K562 (cell line): ENCODE data around the gene PLA1A. TPM values are rescaled to one million over a fixed set of nuclear protein-coding genes. Genes with fewer than 3 reads are reported as not detected.
"Not testable (repeated sequence)": the region's sequence is repeated elsewhere in the genome, so short reads cannot be mapped to it uniquely, and the experiment has no call there.

Experiments
- ATAC-seq: fragments of 200-7000 bp; cut with Tn5 transposase; 3 replicates; pipeline ENCODE4 v1.9.1; 2020; ENCODE audit warnings: moderate library complexity
- BruUV-seq: library from RNA; stranded (reverse); fragments of 400-500 nt; replicated peaks from 2 replicates; lab custom pipeline; 2021; lab: Mats Ljungman, UMichigan
- CTCF ChIA-PET: fragments of 300-600 bp; formaldehyde crosslinking; extraction: SDS; loops from one replicate; lab custom pipeline; 2021; ENCODE audit warnings: low intra/inter-chr PET ratio; lab: Yijun Ruan, JAX
- POLR2A ChIA-PET: fragments of 300-600, 350-650 bp; sonication (Branson Sonifier 250); formaldehyde crosslinking; extraction: SDS; loops from one replicate; lab custom pipeline; 2021; ENCODE audit warnings: antibody characterized with exemption, inconsistent platforms; lab: Yijun Ruan, JAX
- DNase-seq, 4 experiments: peaks; one replicate each; pipeline versions ENCODE4 v3.0.0 to v3.0.0-alpha.2; 2011 to 2018; ENCODE audit warnings: low spot score in 3 of 4, mixed read lengths in 3 of 4; ENCODE audit errors: extremely low read depth in 1 of 4
- FAIRE-seq: peaks from 2 replicates; lab custom pipeline; 2011; peaks lifted over from hg19 to GRCh38; lab: Jason Lieb, UNC
- H2AFZ ChIP-seq: 2 replicates; pipeline ENCODE4 v1.6.0; 2011; ENCODE audit warnings: low read depth, low read length, control low read depth, inconsistent platforms
- H3K27ac ChIP-seq: fragments of 200-600 bp; 3 replicates; pipeline ENCODE4 v1.8.0; 2011; ENCODE audit warnings: low read depth, mild to moderate bottlenecking, control low read depth, inconsistent platforms, low read length, moderate library complexity, mixed read lengths; ENCODE audit errors: extremely low read depth
- H3K27me3 ChIP-seq, 2 experiments: fragments of 300-600 bp in 1 of 2; 2 replicates in 1 of 2; 3 replicates in 1 of 2; pipeline versions ENCODE4 v1.6.0 to v1.8.0; 2011; ENCODE audit warnings: inconsistent platforms in 2 of 2, low read length in 2 of 2, mild to moderate bottlenecking in 1 of 2, mixed read lengths in 1 of 2, moderate library complexity in 1 of 2; ENCODE audit not compliant: control insufficient read depth in 2 of 2, insufficient read depth in 2 of 2
- H3K36me3 ChIP-seq: fragments of 300-600 bp; 3 replicates; pipeline ENCODE4 v1.8.0; 2011; ENCODE audit warnings: mild to moderate bottlenecking, low read length, inconsistent platforms; ENCODE audit not compliant: control insufficient read depth, insufficient read depth
- H3K4me1 ChIP-seq, 2 experiments: fragments of 200-600 bp in 1 of 2; replicated peaks in 1 of 2; 2 replicates in 1 of 2; 3 replicates in 1 of 2; pipeline versions ENCODE4 v1.5.1 to v1.8.0; 2011; ENCODE audit warnings: inconsistent platforms in 2 of 2, low read length in 2 of 2, mild to moderate bottlenecking in 1 of 2, mixed read lengths in 1 of 2, moderate library complexity in 1 of 2; ENCODE audit not compliant: control insufficient read depth in 2 of 2, insufficient read depth in 2 of 2
- H3K4me2 ChIP-seq: 2 replicates; pipeline ENCODE4 v1.6.1; 2011; ENCODE audit warnings: low read length, control low read depth, inconsistent platforms, mixed read lengths; ENCODE audit not compliant: insufficient read depth
- H3K4me3 ChIP-seq: fragments of 200-600 bp; sonication (generic), shearing (Covaris generic); 2 replicates; pipeline ENCODE4 v1.5.1; 2016; ENCODE audit warnings: control low read depth, inconsistent platforms
- H3K79me2 ChIP-seq: fragments of 200-600 bp; 3 replicates; pipeline ENCODE4 v1.8.0; 2011; ENCODE audit warnings: low read length, inconsistent platforms; ENCODE audit not compliant: control insufficient read depth, insufficient read depth
- H3K9ac ChIP-seq, 2 experiments: 2 replicates each; pipeline versions ENCODE4 v1.6.0 to v1.6.1; 2011; ENCODE audit warnings: low read depth in 2 of 2, low read length in 2 of 2, control low read depth in 1 of 2, inconsistent platforms in 1 of 2, mild to moderate bottlenecking in 1 of 2, mixed read lengths in 1 of 2; ENCODE audit not compliant: insufficient read depth in 1 of 2
- H3K9me1 ChIP-seq: one replicate; pipeline ENCODE4 v1.6.0; 2011; ENCODE audit warnings: inconsistent platforms, mild to moderate bottlenecking, low read length, moderate library complexity; ENCODE audit not compliant: control insufficient read depth, insufficient read depth
- H3K9me3 ChIP-seq: replicated peaks from 2 replicates; pipeline ENCODE4 v1.5.1; 2011; ENCODE audit warnings: low read depth, low read length, inconsistent platforms; ENCODE audit not compliant: control insufficient read depth, insufficient read depth
- H4K20me1 ChIP-seq: replicated peaks from 2 replicates; pipeline ENCODE4 v1.6.1; 2011; ENCODE audit warnings: low read length, inconsistent platforms, mixed read lengths; ENCODE audit not compliant: control insufficient read depth, insufficient read depth
- BCLAF1 ChIP-seq, 2 experiments: fragments of 450-650 bp in 1 of 2; IDR thresholded peaks; 2 replicates each; pipeline ENCODE4 v1.6.1; 2011 to 2017; ENCODE audit warnings: low read depth in 2 of 2, antibody characterized with exemption in 1 of 2, borderline replicate concordance in 1 of 2, low read length in 1 of 2, mild to moderate bottlenecking in 1 of 2, mixed read lengths in 1 of 2; ENCODE audit not compliant: control insufficient read depth in 1 of 2
- RFX1 ChIP-seq: fragments of 450-650 bp; IDR thresholded peaks from 2 replicates; pipeline ENCODE4 v1.6.1; 2016; ENCODE audit warnings: mild to moderate bottlenecking, moderate library complexity
- WGBS: fragments of 100-300 bp; shearing (Covaris generic); methylation state at CpG from one replicate; pipeline ENCODE4 v1.1.6; 2016; ENCODE audit warnings: low coverage, mixed read lengths; ENCODE audit not compliant: insufficient coverage; ENCODE audit errors: missing lambda C conversion rate; 5-methylcytosine and 5-hydroxymethylcytosine counted together
- in situ Hi-C: fragments of 300-500 bp; cut with MboI; formaldehyde crosslinking; loops from 4 replicates; pipeline ENCODE4 v1.15.0; 2018; ENCODE audit warnings: inconsistent platforms, mixed read lengths
- intact Hi-C: fragments of 100-400 bp; cut with micrococcal nuclease; formaldehyde crosslinking; loops from 2 replicates; pipeline ENCODE4 v1.14.2; 2022
- polyA plus RNA-seq, 8 experiments: library from polyadenylated mRNA; depleted of rRNA in 4 of 8; stranded (reverse) in 5 of 8; unstranded in 3 of 8; fragments of >200 nt; fragmentation: Nextera tagmentation in 2 of 8; fragmentation: Illumina TruSeq in 1 of 8; extraction: Ambion mirVana in 2 of 8; extraction: Trizol in 1 of 8; gene quantifications; 2 replicates each; pipeline versions ENCODE4 v1.2.1 to v1.2.3, GENCODE V29; 2011 to 2014; ENCODE audit warnings: inconsistent platforms in 1 of 8, missing spikeins in 1 of 8
- total RNA-seq, 7 experiments: library from RNA; depleted of rRNA in 6 of 7; stranded (reverse); fragments of >200 nt in 6 of 7; fragmentation: Illumina TruSeq in 2 of 7; extraction: Trizol in 2 of 7; gene quantifications; 2 replicates each; pipeline versions ENCODE4 v1.2.1 to v1.2.3, GENCODE V29; 2011 to 2021; ENCODE audit warnings: low replicate concordance in 1 of 7

PLA1A gene
- total and polyA plus RNA-seq, 9 of the 15 experiments (the other 6 are each of a cell fraction or from before 2014, with no cell fraction given): not detected

- ChIA-PET POLR2A (no interaction called here), CTCF (no interaction called here)
- DNase-seq: no peak
Measured at GRCh38 chr3:119551598-119551997, 46.1 kb upstream of the PLA1A start.

GRCh38 chr3:119552928-119553327, 44.8 kb upstream of the PLA1A start:
- H4K20me1 ChIP-seq, H3K27me3 ChIP-seq, CTCF ChIA-PET, DNase-seq, POLR2A ChIA-PET, BruUV-seq, H3K9ac ChIP-seq, H3K9me1 ChIP-seq, FAIRE-seq, H3K4me3 ChIP-seq, intact Hi-C loops, H3K4me2 ChIP-seq, H3K4me1 ChIP-seq, H2AFZ ChIP-seq, H3K27ac ChIP-seq, H3K79me2 ChIP-seq, ATAC-seq, in situ Hi-C loops, H3K9me3 ChIP-seq, H3K36me3 ChIP-seq: not testable (repeated sequence)
- WGBS: 69% methylated on average over 6 of the region's 6 CpGs

More at GRCh38 chr3:119551598-119551997, 46.1 kb upstream of the PLA1A start:
- in situ Hi-C loops (no loop called here), intact Hi-C loops (no loop called here)
- no peaks in the 10 kb centered on the region for H3K27me3 ChIP-seq
- H3K4me3 ChIP-seq: no peak overlapping the region
- ATAC-seq (no peak), FAIRE-seq (no peak)
- no TSS peak for BruUV-seq
- H3K9me1 ChIP-seq: no peaks in the 10 kb centered on the region
- no peak overlapping the region for H3K9ac ChIP-seq
- H3K79me2 ChIP-seq: no peaks in the 10 kb centered on the region
- H3K4me2 ChIP-seq: no peak overlapping the region
- no peaks in the 10 kb centered on the region for H3K9me3 ChIP-seq
- 73% methylated on average over 5 of the region's 5 CpGs for WGBS
- H3K36me3 ChIP-seq: no peaks in the 10 kb centered on the region
- H3K27ac ChIP-seq: no peak overlapping the region
- H4K20me1 ChIP-seq: no peaks in the 10 kb centered on the region
- no peak overlapping the region for H2AFZ ChIP-seq
- H3K4me1 ChIP-seq: no peaks in the 10 kb centered on the region; a peak in 1 of 5 replicates
- peak; percentile 42; the same call in 1 of the 2 replicates for TF ChIP-seq RFX1
- TF ChIP-seq BCLAF1 (IDR thresholded peaks at IDR 0.05; ENCODE audit: borderline replicate concordance in 1 of 2, control insufficient read depth in 1 of 2, low read depth in 2 of 2, low read length in 1 of 2): no peak
- TF ChIP-seq, all 486 proteins: peak for 1
